Cardiac fibroblast (primary cell): ENCODE data around the gene ACTN1.
"Not testable (repeated sequence)": the region's sequence is repeated elsewhere in the genome, so short reads cannot be mapped to it uniquely, and the experiment has no call there.

Experiments used
- DNase-seq, 2 donors: peaks; one replicate each; pipeline versions ENCODE4 v3.0.0 to v3.0.0-alpha.2; 2010; ENCODE audit warnings: low read depth in 2 of 2
- H3K4me3 ChIP-seq, 2 donors: replicated peaks in 1 of 2; 1 replicate in 1 of 2; 2 replicates in 1 of 2; pipeline ENCODE4 v1.5.1; 2011; ENCODE audit warnings: low read depth in 2 of 2, low read length in 2 of 2, mild to moderate bottlenecking in 2 of 2, moderate library complexity in 1 of 2
- TF ChIP-seq, protein P1 (sequence below): IDR thresholded peaks from one replicate; pipeline ENCODE4 v1.5.1; 2011; ENCODE audit warnings: low read depth, mild to moderate bottlenecking, low read length, inconsistent platforms

Gene ACTN1

DNA sequence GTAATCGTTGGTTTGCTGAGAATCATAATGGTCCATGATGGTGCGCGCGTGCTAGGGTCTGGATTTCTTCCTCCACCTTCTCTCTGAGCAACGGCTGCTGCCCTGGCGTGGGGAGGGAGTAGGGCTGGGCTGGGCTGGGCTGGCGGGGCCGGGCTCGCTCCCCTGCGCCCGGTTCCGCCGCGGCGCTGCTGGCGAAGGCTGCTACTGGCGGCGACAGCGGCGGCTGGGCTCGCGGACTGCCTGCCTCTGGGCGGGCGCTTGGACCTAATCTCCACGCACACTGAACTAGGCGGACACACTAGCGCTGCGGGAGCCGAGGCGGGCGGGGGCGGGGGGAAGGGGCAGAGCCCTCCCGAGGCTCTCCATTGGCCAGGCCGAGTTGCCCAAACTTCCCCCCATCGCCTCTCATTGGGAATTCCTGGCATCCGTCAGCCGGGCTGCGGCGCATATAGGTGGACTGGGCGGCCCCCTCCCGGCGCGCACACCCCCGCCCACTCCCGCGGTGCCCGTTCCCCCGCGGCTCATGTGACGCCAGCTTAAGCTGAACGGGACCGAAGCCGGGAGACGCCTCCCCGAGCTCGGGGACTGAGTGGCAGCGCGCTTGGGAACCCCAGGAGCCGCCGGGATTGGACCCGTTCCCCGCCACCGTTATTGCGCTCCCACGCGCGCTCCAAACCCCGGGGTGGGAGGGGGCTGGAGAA is at the start of gene ACTN1:
Gene ACTN1, minus strand, starts transcription at position 282 of the 701 bp plus-strand sequence. Its CDS starts 246 bp downstream, at position 36.
- DNase-seq, result peak; percentile 98 to 99
- peak within 1 kb of the TSS; percentile 92 to 93 for H3K4me3 ChIP-seq
- TF ChIP-seq, protein P1, sequence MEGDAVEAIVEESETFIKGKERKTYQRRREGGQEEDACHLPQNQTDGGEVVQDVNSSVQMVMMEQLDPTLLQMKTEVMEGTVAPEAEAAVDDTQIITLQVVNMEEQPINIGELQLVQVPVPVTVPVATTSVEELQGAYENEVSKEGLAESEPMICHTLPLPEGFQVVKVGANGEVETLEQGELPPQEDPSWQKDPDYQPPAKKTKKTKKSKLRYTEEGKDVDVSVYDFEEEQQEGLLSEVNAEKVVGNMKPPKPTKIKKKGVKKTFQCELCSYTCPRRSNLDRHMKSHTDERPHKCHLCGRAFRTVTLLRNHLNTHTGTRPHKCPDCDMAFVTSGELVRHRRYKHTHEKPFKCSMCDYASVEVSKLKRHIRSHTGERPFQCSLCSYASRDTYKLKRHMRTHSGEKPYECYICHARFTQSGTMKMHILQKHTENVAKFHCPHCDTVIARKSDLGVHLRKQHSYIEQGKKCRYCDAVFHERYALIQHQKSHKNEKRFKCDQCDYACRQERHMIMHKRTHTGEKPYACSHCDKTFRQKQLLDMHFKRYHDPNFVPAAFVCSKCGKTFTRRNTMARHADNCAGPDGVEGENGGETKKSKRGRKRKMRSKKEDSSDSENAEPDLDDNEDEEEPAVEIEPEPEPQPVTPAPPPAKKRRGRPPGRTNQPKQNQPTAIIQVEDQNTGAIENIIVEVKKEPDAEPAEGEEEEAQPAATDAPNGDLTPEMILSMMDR, result no peak

DNA sequence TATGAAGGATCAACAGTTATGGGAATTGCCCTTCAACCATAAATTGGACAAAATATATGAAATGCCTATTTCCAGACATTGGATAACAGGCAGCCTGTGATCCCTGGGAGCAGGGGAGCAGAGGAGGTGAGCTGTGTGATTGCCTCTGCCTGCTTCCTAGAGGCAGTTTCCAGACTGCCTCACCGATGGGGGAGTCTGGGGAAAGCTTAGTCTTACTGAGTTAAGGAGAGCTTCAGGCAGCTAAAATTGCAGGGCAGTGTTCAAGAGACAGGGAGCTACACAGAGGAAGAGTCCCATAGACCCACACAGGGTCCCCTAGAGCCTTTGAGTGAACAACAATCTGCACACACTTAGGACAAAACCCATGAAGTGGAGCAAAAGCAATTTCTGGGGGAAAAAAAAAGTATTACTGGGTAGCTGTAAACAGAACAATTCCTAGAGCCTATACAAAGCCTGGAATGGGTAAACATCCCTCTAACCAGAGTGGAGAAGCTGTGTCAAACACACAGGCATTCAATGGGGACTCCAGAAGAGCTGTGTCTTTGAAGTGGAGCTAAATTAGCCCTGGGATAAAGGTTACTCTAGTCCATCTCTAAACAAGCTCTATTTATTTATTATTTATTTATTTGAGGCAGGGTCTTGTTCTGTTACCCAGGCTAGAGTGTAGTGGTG is 48.3 kb upstream of the ACTN1 start:
- TF ChIP-seq, protein P1, result no peak
- no peak for DNase-seq
- H3K4me3 ChIP-seq, result no peak overlapping the region

DNA sequence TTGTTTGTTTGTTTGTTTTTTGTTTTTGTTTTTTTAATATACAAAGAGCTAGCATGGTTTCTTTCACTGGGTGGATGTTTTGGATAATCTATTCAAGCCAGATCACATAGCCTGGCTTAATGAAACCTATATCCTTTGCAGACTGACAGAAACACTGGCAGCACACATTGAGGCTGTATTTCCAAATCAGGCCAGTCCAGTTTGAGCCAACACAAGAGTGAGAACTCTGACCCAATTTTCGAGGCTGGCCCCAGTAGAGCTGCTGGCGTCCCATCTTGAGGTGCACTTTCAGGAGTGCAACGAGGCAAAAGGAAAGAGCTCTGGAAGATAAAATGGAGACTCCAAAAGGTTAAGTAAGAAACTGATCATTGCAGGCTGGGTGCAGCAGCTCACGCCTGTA is 43.9 kb upstream of the ACTN1 start:
- no peak overlapping the region for H3K4me3 ChIP-seq
- TF ChIP-seq, protein P1, result no peak
- no peak for DNase-seq

DNA sequence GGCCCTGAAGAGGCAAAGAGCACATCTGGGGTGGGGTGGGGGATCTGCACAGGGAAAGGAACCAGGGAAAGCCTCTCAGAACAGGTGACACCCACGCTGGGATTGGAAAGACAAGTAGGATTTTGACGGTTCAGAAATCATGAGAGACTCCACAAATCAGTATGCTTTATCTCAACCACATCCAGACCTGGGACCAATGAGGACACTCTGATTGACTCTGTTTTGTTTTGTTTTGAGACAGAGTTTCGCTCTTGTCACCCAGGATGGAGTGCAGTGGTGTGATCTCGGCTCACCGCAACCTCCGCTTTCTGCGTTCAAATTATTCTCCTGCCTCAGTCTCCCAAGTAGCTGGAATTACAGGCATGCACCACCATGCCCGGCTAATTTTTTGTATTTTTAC is 43.0 kb upstream of the ACTN1 start:
- not testable (repeated sequence) for H3K4me3 ChIP-seq, DNase-seq

DNA sequence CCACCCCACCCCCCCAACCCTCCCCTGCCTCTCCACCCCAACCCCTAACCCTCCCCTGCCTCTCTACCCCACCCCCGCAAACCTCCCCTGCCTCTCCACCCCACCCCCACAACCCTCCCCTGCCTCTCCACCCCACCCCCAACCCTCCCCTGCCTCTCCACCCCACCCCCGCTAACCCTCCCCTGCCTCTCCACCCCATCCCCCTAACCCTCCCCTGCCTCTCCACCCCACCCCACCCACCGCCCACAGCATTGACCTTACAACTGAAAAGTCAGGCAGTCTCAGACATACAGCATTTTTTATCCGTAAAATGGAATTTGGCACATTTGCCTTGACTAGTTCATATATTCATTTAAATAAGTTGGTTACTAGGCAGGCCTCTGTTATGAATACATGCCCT is 38.6 kb upstream of the ACTN1 start:
- TF ChIP-seq, protein P1, result no peak
- no peak for DNase-seq
- no peak overlapping the region for H3K4me3 ChIP-seq

DNA sequence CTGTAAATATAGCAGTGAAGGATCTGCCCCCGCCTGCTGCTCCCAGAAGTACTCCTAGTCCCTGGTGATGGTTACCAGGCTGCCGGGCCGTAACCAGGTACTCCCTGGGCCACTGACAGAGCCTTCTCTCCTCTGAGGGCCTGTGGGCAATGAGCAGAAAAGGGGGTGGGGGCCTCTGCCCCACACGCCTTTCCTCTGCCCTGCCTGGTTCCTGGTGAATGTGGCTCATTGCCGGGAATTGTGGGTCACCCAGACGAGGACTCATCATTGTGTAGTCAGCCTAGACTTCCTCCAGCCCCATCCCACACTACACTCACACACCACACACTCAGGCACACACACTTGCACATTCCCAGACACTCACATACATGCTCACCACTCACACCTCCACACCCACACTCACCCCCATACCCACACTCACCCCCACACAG is 35.7 kb upstream of the ACTN1 start:
- no peak overlapping the region for H3K4me3 ChIP-seq
- TF ChIP-seq, protein P1, result no peak
- DNase-seq, result peak in 1 of 2 donors; percentile 59

DNA sequence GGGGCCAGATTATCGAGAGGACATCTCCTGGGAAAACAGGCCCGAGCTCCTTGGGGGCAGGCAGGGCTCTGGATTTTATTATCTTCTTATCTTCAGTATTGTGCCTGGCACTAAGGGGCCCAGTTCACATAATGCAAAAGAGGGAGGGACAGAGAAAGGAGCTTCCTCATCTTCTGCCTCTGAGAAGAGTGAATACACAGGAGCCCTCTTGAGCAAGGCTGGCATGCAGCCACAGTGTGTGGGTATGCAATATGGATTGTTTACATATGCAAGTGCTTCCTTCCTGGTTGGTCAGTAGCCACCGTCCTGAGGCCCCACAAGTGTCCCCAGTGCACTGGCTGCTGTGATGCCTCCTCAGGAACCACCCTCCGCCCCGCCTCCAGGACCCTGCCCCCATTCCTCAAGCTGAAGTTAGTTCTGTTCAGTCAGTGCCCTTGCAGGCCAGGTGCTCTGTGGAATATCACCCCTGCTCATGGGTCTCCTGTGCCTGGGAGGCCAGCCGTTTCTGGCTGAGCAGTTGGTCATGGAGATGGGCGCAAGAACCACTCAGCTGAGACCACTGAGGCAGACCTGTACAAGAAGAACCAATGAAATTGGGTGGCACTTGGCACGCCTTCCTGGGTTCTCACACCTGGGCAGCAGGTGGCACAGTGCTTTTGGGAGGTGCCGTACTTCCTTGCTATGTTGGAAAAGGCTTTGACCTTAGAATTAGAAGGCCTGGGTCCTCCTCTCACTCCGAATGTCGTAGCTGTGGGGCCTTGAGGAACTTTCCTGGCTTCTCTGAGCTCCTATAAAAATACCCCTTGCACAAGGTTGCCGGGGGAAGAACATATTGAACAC is 35.1 kb upstream of the ACTN1 start:
- TF ChIP-seq, protein P1, result no peak

More for the DNA sequence above, 35.1 kb upstream of the ACTN1 start:
- no peak overlapping the region for H3K4me3 ChIP-seq
- DNase-seq, result peak; percentile 61 to 69
